Right ventricle myocardium superior (tissue), 1 donor: ENCODE measurements around the gene RNF152. TPM values are rescaled to one million over a fixed set of nuclear protein-coding genes. Genes with fewer than 3 reads are reported as not detected.

Experiments
- ATAC-seq: fragments of 200-7000 bp; cut with Tn5 transposase; one replicate; pipeline ENCODE4 v1.9.1; 2020; ENCODE audit warnings: mild to moderate bottlenecking; ENCODE audit not compliant: poor library complexity
- DNase-seq: peaks from one replicate; pipeline ENCODE4 v3.0.0-alpha.2; 2020
- intact Hi-C: fragments of 100-400 bp; cut with DNase I; formaldehyde crosslinking; loops from one replicate; pipeline ENCODE4 v1.11.2; 2022
- total RNA-seq: library from RNA; stranded (reverse); fragmentation: NEBNext Ultra II Directional; extraction: Animal tissue kit (Norgen Biotek cat#: 25700); gene quantifications from one replicate; pipeline ENCODE4 v1.2.1, GENCODE V29; 2021
- donor health status: DM: no; HTN: yes; CAD: no; lungs with severe emphysema.

RNF152 gene
- total RNA-seq, 1 donor from 2014 or later = 11.4 TPM

DNA sequence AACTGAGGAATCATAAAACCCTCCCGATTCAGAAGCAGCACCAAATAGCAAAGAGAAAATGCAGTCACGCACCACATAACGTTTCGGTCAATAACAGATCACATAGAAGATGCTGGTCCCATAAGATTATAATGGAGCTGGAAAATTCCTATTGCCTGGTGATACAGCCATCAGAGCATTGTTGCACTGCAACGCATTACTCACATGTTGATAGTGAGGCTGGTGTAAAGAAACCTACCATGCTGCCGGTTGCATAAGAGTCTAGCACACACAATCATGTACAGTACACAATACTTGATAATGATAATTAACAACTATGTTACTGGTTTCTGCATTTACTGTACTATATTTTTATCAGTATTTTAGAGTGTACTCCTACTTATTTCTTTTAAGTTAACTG lies 32.5 kb downstream of the RNF152 start:
- intact Hi-C loops = no loop called here
- DNase-seq (no peak), ATAC-seq (no peak)

DNA sequence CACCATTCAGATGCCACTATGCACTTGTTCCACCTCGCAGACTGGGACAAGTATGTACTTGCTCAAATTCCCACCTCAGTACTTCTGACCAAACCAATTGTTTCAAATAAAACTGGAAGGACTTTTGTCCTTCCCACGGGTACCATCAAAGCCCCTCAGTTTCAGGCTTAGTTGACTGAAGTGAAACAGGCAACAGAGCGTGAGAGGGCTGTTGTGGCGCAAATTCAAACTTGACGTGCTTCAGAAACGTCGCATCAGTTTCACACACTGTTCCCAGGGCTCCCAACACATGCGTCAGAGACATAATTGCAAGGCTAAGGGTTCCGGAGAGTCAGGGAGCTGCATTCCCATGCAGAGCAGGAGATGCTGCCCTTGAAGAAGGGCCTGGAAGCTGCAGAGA lies 33.7 kb downstream of the RNF152 start:
- ATAC-seq = no peak
- no peak for DNase-seq
- intact Hi-C loops = no loop called here

DNA sequence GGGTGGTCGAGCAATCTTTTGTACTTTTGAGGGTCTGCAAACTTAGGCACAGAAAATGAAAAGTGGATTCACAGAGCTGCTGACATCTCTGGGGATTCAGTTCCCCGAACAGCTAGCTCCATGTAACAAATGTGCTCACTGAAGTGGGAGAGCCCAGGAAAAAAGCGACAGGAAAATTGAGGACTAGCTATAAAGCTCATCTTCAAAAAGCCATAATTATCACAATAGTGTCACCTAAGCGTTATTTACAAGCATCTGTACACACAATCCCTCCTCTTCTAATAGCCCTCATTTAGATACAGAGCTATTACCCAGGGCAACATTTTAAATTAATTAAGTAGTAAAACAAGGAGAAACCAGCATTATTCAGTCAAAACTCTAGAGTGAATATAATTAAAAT lies 36.1 kb downstream of the RNF152 start:
- no peak for DNase-seq

DNA sequence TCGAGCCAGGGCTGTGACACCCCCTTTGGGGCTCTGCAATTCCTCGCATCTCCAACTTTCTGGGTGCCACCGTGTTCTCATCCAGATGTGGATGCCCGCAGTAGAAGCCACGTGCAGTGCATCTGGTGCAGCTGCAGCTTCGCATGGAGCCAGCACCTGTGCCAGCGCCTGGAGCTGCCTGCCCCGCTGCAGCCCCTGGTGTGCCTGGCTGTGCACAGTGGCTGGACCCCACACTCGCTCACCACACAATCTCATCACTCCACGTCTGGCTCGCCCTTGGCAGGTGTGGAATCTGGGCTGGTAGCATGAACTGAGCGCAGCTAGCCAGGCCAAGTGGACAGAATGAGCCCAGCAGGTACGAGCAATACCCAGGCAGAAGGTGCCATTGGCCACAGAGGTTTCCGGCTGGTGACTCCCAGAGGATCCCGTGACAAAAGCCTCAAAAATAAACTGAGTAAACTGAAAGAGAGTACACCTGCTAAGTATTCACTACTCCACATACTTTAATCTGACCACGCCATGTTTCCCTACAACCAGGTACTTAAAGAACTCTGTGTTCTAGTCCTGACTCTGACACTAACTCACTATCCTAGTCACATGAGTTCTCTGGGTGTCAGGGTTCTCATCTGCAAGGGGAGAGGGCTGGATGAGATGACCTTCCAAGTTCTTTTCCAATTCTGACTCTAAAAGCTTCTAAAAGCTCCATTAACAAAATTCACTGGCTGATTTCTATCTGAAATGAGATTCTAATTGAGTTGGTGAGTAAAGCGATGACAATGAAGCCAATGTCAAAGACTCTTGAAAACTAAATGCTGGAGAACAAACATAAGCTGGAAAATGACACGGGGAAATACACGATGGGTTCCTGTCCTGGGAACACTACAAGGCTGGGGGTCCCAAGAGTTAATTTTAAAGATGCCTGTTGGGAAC lies 37.1 kb downstream of the RNF152 start:
- intact Hi-C loops = no loop called here
- ATAC-seq (no peak), DNase-seq (no peak)

More for the DNA sequence above, 36.1 kb downstream of the RNF152 start:
- ATAC-seq = no peak
- intact Hi-C loops = no loop called here

DNA sequence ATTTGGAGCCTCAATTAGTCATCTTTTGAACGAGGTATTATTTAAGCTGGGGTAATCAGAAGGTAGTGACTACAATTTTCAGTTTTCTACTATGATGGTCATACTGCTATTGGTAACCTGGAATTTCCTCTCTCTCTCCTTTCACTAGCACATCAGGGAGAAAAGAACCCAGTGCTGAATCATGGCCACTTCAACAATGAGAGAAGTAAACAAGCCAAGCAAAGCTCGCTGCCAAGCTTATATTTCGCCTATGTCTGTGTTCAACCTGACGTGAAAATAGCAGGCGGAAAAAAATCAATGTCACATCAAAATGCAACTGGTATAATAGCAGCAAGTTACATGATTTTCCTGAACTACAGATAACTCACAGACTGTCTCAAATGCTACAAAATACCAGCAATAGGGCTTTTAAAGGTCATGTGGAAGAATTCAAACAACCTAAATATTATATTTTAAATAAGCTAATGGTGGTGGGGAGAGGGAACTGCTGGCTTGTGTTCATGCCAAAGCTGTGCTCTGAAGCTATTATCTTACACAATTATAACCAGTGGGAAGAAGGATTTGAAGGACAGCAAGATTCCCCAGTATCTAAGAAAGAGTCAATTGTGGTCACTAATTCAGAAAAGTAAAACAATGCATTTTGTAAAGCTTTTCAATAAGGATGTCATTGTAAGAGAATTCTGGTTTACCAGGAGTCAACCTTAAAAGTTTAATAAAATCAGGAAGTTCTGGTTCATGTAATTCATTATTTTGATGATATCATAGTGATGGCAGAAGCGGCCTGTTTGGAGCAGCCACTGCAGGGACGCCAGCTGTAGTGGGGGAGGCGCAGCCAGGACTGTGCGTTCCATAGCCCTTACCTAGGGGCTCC lies 38.0 kb downstream of the RNF152 start:
- ATAC-seq = peak; percentile 34
- DNase-seq = no peak
- intact Hi-C loops = no loop called here

DNA sequence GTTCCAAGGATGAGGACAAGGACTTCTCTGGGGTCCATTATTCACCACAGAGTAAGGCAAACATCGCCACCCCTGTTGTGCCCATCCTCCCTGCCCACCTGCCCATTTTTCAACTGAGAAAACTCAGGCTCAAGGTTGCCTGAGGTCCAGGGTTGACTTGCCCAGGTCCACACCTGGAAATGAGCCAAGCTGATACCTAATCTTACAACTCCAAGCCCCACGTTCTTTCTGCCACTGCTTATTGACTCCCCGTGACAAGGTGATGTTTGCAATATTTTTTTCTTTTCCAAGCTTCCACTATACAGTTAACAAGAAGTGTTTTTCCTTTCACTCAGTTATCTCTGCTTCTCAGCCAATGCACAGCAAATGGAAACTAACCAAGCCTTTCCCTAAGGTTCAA lies 39.0 kb downstream of the RNF152 start:
- DNase-seq (no peak), ATAC-seq (no peak)
- intact Hi-C loops = no loop called here

DNA sequence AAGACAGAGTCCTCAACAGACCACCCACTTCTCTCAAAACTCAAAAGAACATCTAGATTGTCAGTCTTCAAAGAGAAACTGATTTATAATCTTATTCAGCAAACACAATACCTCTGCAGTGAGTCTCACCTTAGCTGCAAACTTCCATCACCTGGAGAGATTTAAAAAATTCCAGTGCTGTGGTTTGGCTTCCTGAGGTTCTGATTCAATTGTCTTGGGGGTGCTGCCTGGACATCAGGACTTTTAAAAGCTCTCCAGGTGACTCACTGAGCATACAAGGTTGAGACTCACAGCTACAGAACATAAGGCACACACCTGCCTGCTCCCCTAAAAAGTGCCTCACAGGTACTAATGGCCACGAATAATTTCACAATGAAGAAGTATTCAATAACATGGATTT lies 40.3 kb downstream of the RNF152 start:
- DNase-seq = no peak
- intact Hi-C loops = no loop called here
- ATAC-seq = no peak

DNA sequence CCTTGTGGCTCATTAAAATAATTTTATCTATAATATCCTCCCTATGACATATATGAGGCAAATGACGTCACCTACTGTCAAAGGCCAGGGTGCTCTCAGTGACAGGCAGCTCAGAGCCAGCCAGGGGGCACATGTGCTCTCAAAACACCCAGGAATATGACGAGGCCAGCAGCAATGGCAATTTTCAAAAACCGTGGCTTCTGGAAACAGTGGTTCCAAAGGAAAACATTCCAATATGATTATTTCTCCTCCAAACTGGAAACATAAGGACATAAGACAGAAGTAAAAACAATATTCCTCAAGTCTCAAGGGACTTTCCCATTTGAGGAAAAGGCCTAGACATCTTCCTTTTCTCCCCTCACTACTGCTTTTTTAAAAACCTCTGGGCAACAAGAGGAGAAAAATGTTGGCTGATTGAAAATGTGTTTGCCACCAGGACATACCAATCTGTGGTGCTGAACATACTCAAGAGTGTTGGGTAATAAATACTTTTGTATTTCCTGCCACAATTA lies 40.8 kb downstream of the RNF152 start:
- ATAC-seq (no peak), DNase-seq (no peak)
- intact Hi-C loops = no loop called here

DNA sequence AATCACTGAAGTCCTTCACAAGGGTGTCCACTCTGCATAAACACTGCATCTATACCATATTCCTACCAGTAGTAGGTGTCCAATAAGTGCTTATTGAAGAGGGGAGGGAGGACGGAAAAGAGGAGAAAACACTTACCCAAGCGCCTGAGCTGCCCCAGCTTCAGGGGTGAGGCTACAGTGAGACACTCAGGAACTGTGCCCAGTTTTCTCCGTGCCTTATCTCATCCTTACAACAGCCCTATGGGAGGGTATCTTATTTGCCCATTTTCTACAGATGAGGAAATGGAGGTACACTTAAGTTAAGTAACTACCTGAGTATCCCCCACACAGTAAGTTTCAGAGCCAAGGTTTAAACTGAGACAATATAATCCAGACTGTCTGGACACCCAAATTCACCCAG lies 41.5 kb downstream of the RNF152 start:
- DNase-seq (no peak), ATAC-seq (no peak)
- intact Hi-C loops = no loop called here

DNA sequence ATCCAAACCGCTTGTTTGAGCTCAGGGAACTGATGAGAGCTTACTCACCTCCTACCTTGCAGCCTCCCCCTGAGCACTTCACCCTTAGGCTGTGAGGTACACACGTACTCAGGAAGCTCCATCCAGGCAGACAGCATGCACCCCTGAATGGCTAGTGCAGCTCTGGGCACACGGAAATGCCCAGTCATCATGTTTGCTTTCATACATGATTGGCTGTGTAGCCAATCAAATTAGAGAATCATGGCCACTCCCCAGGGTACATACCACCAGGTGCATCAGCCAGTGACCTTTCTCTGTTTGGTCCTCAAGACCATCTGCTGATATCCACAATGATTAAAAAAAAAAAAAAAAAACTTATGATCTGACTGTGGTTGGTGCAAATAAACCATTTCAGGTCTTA lies 42.1 kb downstream of the RNF152 start:
- DNase-seq = no peak
- ATAC-seq = no peak
- intact Hi-C loops = no loop called here

DNA sequence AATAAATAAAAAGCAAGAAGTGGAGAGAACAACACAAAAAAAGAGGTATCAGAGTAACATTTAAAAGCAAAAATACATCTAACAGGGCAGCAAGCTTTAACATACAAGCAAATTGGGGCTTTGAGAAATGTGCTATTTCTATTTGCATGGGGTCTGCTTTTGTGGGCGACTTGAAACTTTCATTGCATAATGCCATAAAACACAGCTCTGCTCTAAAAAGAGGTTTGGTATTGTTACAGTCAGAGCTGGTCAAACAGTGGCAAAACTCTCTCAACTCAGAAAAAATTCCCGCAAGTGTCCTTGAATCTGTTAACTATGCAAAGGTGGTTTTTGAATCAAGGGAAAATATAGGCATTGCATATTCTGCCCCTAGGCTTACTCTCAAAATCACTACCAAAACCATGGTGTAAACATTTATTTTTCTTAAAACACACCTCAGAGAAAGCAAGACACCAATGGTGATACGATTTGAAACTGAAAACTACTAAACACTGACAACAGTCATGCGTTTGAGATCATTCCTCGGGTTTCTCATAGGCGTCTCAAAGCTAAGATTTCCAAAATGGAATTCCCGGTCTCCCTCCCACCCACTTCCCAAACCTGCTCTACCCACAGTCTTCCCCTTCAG lies 45.5 kb downstream of the RNF152 start:
- intact Hi-C loops = no loop called here
- DNase-seq (no peak), ATAC-seq (no peak)

DNA sequence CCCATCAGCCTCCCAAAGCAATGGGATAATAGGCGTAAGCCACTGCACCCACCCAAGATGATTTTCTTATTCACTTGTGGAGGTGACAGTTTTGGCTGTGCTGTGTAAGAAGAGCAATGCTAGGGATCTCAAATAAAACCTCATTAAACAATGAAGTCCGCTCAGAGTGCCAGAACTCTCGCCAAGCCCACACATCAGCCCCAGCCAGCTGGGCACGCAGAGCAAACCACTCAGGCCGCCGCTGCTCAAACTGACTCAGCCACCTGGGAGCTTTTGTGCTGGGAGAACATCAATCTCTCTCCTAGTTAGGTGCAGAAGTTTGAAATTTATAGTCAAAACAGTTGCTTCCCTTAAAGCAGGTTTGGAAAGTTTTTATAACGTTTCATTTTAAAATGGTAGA lies 47.6 kb downstream of the RNF152 start:
- ATAC-seq (no peak), DNase-seq (no peak)

DNA sequence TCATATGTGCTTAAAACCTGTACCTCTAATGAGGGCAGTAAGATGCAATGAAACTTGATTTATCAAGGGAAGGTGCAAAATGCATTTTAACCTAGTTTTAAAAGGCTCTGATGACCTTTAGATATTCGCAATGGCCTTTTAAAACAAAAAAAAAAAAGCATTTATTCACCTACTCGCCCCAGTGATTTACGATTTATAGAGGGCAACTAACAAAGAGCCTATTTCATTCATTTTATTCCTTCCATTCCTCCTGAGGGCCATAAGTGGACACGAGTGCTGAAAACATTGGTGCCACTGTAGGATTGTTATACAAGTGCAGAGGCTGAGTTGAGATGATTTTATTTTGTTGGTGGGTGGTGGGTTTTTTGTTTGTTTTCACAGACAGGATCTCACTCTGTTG lies 48.1 kb downstream of the RNF152 start:
- ATAC-seq = no peak
- intact Hi-C loops = no loop called here

More for the DNA sequence above, 47.6 kb downstream of the RNF152 start:
- intact Hi-C loops = no loop called here

DNA sequence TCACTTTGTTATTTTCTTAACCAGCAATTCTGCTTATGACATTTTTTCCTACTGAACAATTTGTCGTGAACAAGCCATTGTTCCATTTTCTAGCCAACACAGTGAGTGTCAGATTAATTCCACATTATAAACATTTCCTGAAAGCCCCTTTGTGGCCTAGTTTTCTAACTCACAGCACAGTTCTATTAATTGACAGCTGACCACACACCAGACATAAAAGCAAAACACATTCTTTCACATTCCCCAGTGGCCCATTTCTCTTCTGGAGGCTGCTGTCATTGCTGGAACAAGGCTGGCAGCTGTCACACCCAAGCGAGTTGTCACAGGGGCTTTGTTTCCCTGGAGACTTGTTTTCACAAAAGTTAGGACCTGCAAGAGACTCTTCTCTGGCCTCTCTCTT lies 50.7 kb downstream of the RNF152 start:
- no peak for DNase-seq
- ATAC-seq = peak; percentile 25
- intact Hi-C loops = no loop called here

More for the DNA sequence above, 48.1 kb downstream of the RNF152 start:
- DNase-seq = no peak

DNA sequence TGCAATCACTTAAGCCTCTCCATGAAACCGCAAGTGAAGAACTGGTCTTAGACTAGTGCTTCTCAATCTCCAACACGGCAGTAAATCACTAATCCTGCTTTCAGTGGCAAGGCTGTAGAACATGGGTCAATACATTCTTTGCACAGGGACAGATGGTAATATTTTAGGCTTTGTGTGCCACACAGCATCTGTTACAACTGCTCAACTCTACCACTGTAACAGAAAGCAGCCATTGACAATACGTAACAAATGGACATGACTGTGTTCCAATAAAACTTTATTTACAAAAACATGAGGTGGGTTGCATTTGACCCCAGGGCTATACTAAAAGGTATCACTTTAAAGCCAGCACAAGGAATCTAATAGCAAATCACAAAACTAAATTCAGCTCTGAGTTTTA lies 51.1 kb downstream of the RNF152 start:
- no peak for DNase-seq
- no peak for ATAC-seq
- intact Hi-C loops = no loop called here

DNA sequence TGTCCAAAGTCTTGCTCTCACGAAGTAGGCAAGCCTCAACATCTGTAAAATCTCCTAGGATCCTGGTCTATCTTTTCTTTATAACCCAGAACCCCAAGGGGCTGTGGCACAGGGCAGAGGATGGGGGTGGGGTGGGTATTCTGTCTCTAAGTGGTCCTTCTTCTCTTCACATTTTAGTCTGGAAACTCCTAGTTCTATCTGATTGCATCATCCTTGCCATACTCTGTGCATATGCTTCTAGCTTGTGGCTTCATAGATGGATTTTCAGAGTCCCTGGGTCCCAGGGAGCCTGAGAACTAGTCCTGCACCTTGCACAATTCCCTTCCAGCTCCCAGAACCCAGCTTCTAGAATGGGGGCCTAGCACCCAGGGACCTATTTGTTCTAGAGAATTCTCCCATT lies 52.5 kb downstream of the RNF152 start:
- intact Hi-C loops = no loop called here

DNA sequence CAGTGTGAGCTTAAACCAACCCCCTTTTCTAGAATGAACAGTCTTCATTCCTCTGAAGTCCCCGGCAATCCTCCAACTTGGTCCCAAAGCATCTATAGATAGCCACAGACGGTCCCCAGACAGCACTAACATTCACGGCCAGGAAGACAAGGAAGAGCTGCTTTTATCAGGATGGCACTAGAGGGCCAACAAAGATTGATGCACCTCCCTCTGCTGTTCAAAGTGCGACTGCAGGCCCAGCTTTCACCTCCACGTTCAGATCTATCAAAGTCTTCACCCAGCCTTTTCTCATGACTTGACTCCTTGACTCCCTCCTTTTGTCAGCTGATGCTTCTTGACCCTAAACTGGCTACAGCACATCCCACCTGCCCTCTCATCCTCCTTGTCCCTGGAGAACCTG lies 54.3 kb downstream of the RNF152 start:
- ATAC-seq (no peak), DNase-seq (no peak)
- intact Hi-C loops = no loop called here

More for the DNA sequence above, 52.5 kb downstream of the RNF152 start:
- ATAC-seq (no peak), DNase-seq (no peak)

DNA sequence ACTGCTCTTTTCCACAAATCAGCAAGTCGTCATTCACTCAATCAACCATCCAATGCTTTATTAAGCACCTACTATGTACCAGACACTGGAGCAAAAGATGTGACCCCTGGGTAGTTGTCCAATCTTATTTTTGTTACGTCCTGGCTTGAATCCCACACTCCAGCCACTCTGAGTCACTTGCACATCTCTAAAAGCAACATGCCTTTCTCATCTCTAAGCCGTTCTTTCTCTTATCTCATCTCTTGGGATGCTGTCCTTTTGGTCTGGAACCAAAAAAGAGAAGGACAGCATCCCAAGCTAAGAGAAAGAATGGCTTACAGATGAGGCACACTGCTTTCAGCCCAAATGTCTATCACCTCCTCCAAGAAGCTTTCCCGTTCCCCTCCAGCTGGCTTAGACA lies 58.8 kb downstream of the RNF152 start:
- intact Hi-C loops = no loop called here
- ATAC-seq (peak; percentile 61), DNase-seq (no peak)

DNA sequence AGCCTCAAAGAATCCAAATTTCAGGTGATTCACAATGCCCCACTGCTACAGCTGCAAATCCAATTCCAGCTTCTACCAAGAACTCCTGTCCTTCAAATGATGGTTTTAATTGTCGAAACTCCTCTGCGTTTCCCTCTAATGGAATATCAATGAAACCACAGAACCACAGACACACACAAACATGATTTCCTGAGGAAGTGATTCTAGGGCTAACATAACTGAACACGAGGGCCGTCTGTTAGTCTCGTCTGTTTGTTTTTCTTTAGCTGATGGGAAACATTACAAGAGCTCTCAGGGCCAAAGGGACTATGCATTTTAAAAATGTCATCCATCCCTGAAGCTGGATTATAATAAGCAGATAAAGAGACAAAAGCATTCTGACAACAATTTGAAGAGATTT lies 59.4 kb downstream of the RNF152 start:
- intact Hi-C loops = no loop called here
- ATAC-seq (peak; percentile 45), DNase-seq (no peak)
